Fibroblast of lung (primary cell): ENCODE results near the gene ACTL7A. TPM values are rescaled to one million over a fixed set of nuclear protein-coding genes. Genes with fewer than 3 reads are reported as not detected.
A peak's percentile ranks its signal among the peaks of the same experiment; 100 is the strongest.

Experiments
- DNase-seq, 2 donors: peaks; one replicate each; pipeline versions ENCODE4 v3.0.0 to v3.0.0-alpha.2; 2010; ENCODE audit warnings: low read depth in 2 of 2
- H2AFZ ChIP-seq: 2 replicates; pipeline ENCODE4 v1.5.1; 2012; ENCODE audit warnings: low read length, control low read depth, inconsistent platforms
- H3K27ac ChIP-seq: 2 replicates; pipeline ENCODE4 v1.5.1; 2011; ENCODE audit warnings: low read length, control low read depth; ENCODE audit not compliant: insufficient read depth
- H3K27me3 ChIP-seq: 2 replicates; pipeline ENCODE4 v1.5.1; 2011; ENCODE audit warnings: mild to moderate bottlenecking, low read length; ENCODE audit not compliant: control insufficient read depth, insufficient read depth
- H3K36me3 ChIP-seq: 2 replicates; pipeline ENCODE4 v1.5.1; 2011; ENCODE audit warnings: low read length; ENCODE audit not compliant: control insufficient read depth, insufficient read depth
- H3K4me1 ChIP-seq: 2 replicates; pipeline ENCODE4 v1.5.1; 2011; ENCODE audit warnings: low read length; ENCODE audit not compliant: control insufficient read depth, insufficient read depth; ENCODE audit errors: extremely low read depth
- H3K4me2 ChIP-seq: 2 replicates; pipeline ENCODE4 v1.5.1; 2011; ENCODE audit warnings: low read length, control low read depth; ENCODE audit not compliant: insufficient read depth; ENCODE audit errors: extremely low read depth
- H3K4me3 ChIP-seq, 4 experiments: fragments of 200-600 bp in 1 of 4; sonication (generic) in 1 of 4; replicated peaks in 1 of 4; 2 replicates each; pipeline ENCODE4 v1.5.1; 2011 to 2016; ENCODE audit warnings: low read length in 4 of 4, low read depth in 3 of 4, mild to moderate bottlenecking in 3 of 4, control low read depth in 2 of 4, inconsistent platforms in 1 of 4, mixed read lengths in 1 of 4; ENCODE audit not compliant: insufficient read depth in 1 of 4; ENCODE audit errors: control extremely low read depth in 1 of 4
- H3K79me2 ChIP-seq: 2 replicates; pipeline ENCODE4 v1.5.1; 2012; ENCODE audit warnings: mild to moderate bottlenecking, low read length, inconsistent platforms; ENCODE audit not compliant: control insufficient read depth, insufficient read depth
- H3K9ac ChIP-seq: 2 replicates; pipeline ENCODE4 v1.5.1; 2011; ENCODE audit warnings: mild to moderate bottlenecking, low read length, control low read depth; ENCODE audit not compliant: insufficient read depth
- H3K9me3 ChIP-seq: 2 replicates; pipeline ENCODE4 v1.5.1; 2012; ENCODE audit warnings: low read depth, low read length; ENCODE audit not compliant: control insufficient read depth, insufficient read depth
- H4K20me1 ChIP-seq: 2 replicates; pipeline ENCODE4 v1.5.1; 2011; ENCODE audit warnings: low read length; ENCODE audit not compliant: control insufficient read depth, insufficient read depth; ENCODE audit errors: extremely low read depth
- CTCF ChIP-seq, 2 donors: IDR thresholded peaks in 1 of 2; conservative IDR thresholded peaks in 1 of 2; 1 replicate in 1 of 2; 2 replicates in 1 of 2; pipeline ENCODE4 v1.5.1; 2011 to 2012; ENCODE audit warnings: low read length in 2 of 2, control low read depth in 1 of 2, inconsistent platforms in 1 of 2, low read depth in 1 of 2, mild to moderate bottlenecking in 1 of 2
- EZH2 ChIP-seq: IDR thresholded peaks from 2 replicates; pipeline ENCODE4 v1.5.1; 2012; ENCODE audit warnings: low read length, control low read depth, mild to moderate bottlenecking; ENCODE audit errors: missing control alignments
- polyA plus RNA-seq, 2 donors: library from polyadenylated mRNA; depleted of rRNA in 1 of 2; stranded (reverse) in 1 of 2; unstranded in 1 of 2; fragments of >200 nt; gene quantifications; 2 replicates each; pipeline ENCODE4 v1.2.1, GENCODE V29; 2011 to 2012; ENCODE audit warnings: missing spikeins in 1 of 2
- total RNA-seq: library from RNA; depleted of rRNA; stranded (reverse); fragments of >200 nt; gene quantifications from 2 replicates; pipeline ENCODE4 v1.2.1, GENCODE V29; 2014

Gene ACTL7A
- total and polyA plus RNA-seq, 2 donors (not counting 1 experiment from before 2014, with no cell fraction given): not detected

- peak; percentile 23 to 50 for DNase-seq
- no peaks in the 10 kb centered on the region for H3K4me1 ChIP-seq
- no peaks in the 10 kb centered on the region for H4K20me1 ChIP-seq
- H3K27ac ChIP-seq: no peak overlapping the region
- no peak overlapping the region for H2AFZ ChIP-seq
- H3K36me3 ChIP-seq: no peaks in the 10 kb centered on the region
- no peaks in the 10 kb centered on the region for H3K79me2 ChIP-seq
- H3K27me3 ChIP-seq: no peaks in the 10 kb centered on the region
- H3K4me2 ChIP-seq: no peak overlapping the region
- H3K9me3 ChIP-seq: no peaks in the 10 kb centered on the region
- H3K9ac ChIP-seq: no peak overlapping the region
- TF ChIP-seq EZH2 (no peak), CTCF (conservative IDR thresholded peaks at IDR 0.05 in 1 of 2, IDR thresholded peaks at IDR 0.05 in 1 of 2; ENCODE audit: low read depth in 1 of 2, low read length in 2 of 2) (peak in 1 of 2 donors; percentile 42)
- no peak overlapping the region for H3K4me3 ChIP-seq
Measured at GRCh38 chr9:108850293-108850897, 11.7 kb upstream of the ACTL7A start.

GRCh38 chr9:108851138-108851537, 10.9 kb upstream of the ACTL7A start:
- no peak overlapping the region for H3K27ac ChIP-seq
- no peak for DNase-seq
- H4K20me1 ChIP-seq: no peaks in the 10 kb centered on the region
- TF ChIP-seq EZH2: no peak
- no peak overlapping the region for H3K4me3 ChIP-seq
- no peak overlapping the region for H2AFZ ChIP-seq
- H3K27me3 ChIP-seq: no peaks in the 10 kb centered on the region
- no peaks in the 10 kb centered on the region for H3K4me1 ChIP-seq
- no peak overlapping the region for H3K9ac ChIP-seq
- H3K9me3 ChIP-seq: no peaks in the 10 kb centered on the region
- no peak overlapping the region for H3K4me2 ChIP-seq
- H3K36me3 ChIP-seq: no peaks in the 10 kb centered on the region
- H3K79me2 ChIP-seq: no peaks in the 10 kb centered on the region

GRCh38 chr9:108852079-108852478, 10.0 kb upstream of the ACTL7A start:
- Histone ChIP-seq H2AFZ (no peak overlapping the region), H3K27ac (no peak overlapping the region), H3K9ac (no peak overlapping the region), H4K20me1 (no peaks in the 10 kb centered on the region), H3K9me3 (no peaks in the 10 kb centered on the region), H3K4me1 (no peaks in the 10 kb centered on the region), H3K36me3 (no peaks in the 10 kb centered on the region), H3K4me2 (no peak overlapping the region), H3K27me3 (no peaks in the 10 kb centered on the region), H3K79me2 (no peaks in the 10 kb centered on the region), H3K4me3 (no peak overlapping the region)
- no peak for DNase-seq
- TF ChIP-seq EZH2 (no peak), CTCF (conservative IDR thresholded peaks at IDR 0.05 in 1 of 2, IDR thresholded peaks at IDR 0.05 in 1 of 2; ENCODE audit: low read depth in 1 of 2, low read length in 2 of 2) (no peak)
